Left ventricle myocardium inferior (tissue), 1 donor: ENCODE data around the gene CALML4. TPM values are rescaled to one million over a fixed set of nuclear protein-coding genes. Genes with fewer than 3 reads are reported as not detected.

ENCODE experiments used
- DNase-seq: peaks from one replicate; pipeline ENCODE4 v3.0.0-alpha.2; 2020
- H3K27ac ChIP-seq: fragments of 200-600 bp; replicated peaks from 2 replicates; pipeline ENCODE4 v1.8.0; 2021
- H3K27me3 ChIP-seq: fragments of 200-600 bp; 2 replicates; pipeline ENCODE4 v1.8.0; 2021; ENCODE audit warnings: low read depth
- H3K36me3 ChIP-seq: fragments of 200-600 bp; 2 replicates; pipeline ENCODE4 v1.8.0; 2021
- H3K4me1 ChIP-seq: fragments of 200-600 bp; 2 replicates; pipeline ENCODE4 v1.8.0; 2021
- H3K4me3 ChIP-seq: fragments of 200-600 bp; 2 replicates; pipeline ENCODE4 v1.8.0; 2021; ENCODE audit warnings: mild to moderate bottlenecking, moderate library complexity
- H3K9me3 ChIP-seq: fragments of 200-600 bp; replicated peaks from 2 replicates; pipeline ENCODE4 v1.8.0; 2021
- intact Hi-C: fragments of 100-400 bp; cut with micrococcal nuclease; formaldehyde crosslinking; loops from one replicate; pipeline ENCODE4 v1.11.0; 2022
- total RNA-seq: library from RNA; stranded (reverse); fragmentation: NEBNext Ultra II Directional; extraction: Animal tissue kit (Norgen Biotek cat#: 25700); gene quantifications from one replicate; pipeline ENCODE4 v1.2.1, GENCODE V29; 2021
- TF ChIP-seq, protein P1 (sequence below): fragments of 200-600 bp; IDR thresholded peaks from 2 replicates; pipeline ENCODE4 v1.8.0; 2021; ENCODE audit warnings: antibody characterized with exemption, mild to moderate bottlenecking, borderline replicate concordance
- donor health status: DM: no; HTN: yes; CAD: no; lungs with severe emphysema.

The CALML4 gene
- total RNA-seq, 1 donor from 2014 or later = 0.91 TPM

DNA sequence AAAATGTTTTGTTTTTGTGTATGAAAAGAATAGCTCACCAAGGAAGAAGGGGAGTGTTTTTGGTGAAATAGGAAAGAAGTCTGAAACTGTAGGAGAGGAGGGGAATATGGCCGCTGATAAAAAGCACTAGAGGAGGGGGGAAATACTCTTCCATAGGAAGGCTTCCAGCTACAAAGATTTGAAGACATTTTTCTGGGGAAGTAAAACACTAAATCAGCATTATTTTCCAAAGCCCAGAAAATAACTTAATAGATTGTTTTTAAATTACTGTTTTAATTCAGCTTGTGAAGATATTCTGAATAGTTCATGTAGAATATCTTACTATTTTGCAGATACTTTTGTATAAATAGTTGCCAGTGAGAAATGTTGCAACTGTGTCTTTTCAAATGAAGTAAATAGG is 54.9 kb downstream of the CALML4 start:
- H3K4me3 ChIP-seq = no peak overlapping the region
- no peaks in the 10 kb centered on the region for H3K27me3 ChIP-seq
- intact Hi-C loops = no loop called here
- TF ChIP-seq, protein P1, sequence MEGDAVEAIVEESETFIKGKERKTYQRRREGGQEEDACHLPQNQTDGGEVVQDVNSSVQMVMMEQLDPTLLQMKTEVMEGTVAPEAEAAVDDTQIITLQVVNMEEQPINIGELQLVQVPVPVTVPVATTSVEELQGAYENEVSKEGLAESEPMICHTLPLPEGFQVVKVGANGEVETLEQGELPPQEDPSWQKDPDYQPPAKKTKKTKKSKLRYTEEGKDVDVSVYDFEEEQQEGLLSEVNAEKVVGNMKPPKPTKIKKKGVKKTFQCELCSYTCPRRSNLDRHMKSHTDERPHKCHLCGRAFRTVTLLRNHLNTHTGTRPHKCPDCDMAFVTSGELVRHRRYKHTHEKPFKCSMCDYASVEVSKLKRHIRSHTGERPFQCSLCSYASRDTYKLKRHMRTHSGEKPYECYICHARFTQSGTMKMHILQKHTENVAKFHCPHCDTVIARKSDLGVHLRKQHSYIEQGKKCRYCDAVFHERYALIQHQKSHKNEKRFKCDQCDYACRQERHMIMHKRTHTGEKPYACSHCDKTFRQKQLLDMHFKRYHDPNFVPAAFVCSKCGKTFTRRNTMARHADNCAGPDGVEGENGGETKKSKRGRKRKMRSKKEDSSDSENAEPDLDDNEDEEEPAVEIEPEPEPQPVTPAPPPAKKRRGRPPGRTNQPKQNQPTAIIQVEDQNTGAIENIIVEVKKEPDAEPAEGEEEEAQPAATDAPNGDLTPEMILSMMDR = no peak
- no peaks in the 10 kb centered on the region for H3K9me3 ChIP-seq
- H3K27ac ChIP-seq = no peak overlapping the region
- peaks cover 33% of the 10 kb centered on the region for H3K36me3 ChIP-seq
- peaks cover 11% of the 10 kb centered on the region for H3K4me1 ChIP-seq
- DNase-seq = no peak

GRCh38 chr15:68149059-68149458 is 56.1 kb downstream of the CALML4 start:
- Histone ChIP-seq H3K4me3 (no peak overlapping the region), H3K27me3 (no peaks in the 10 kb centered on the region), H3K9me3 (no peaks in the 10 kb centered on the region), H3K27ac (no peak overlapping the region), H3K4me1 (no peaks in the 10 kb centered on the region), H3K36me3 (peaks cover 29% of the 10 kb centered on the region)
- DNase-seq = no peak
- TF ChIP-seq, protein P1 = no peak
- intact Hi-C loops = no loop called here

DNA sequence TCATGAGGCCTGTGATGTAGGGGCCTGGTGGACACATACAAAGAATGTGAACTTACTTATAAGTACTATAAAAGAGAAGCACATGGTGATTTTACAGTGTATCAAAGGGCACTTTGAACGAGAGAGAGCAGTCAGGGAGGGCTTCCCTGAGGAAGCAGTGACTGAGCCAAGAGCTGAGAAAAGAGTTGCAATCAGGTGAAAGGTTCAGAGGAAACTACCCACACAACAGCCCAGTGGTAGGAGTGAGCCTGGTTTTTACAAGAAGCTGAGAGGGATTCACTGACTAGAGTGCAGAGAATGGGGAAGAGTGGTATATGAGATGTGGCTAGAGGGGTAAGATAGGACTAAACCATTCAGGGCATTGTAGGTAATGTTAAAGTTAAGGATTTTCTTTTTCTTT is 57.1 kb downstream of the CALML4 start:
- Histone ChIP-seq H3K4me1 (no peaks in the 10 kb centered on the region), H3K36me3 (peaks cover 23% of the 10 kb centered on the region), H3K27me3 (no peaks in the 10 kb centered on the region), H3K4me3 (no peak overlapping the region), H3K27ac (no peak overlapping the region), H3K9me3 (no peaks in the 10 kb centered on the region)
- intact Hi-C loops = no loop called here
- TF ChIP-seq, protein P1 = no peak
- no peak for DNase-seq

- Histone ChIP-seq H3K4me3 (no peak overlapping the region), H3K27ac (no peak overlapping the region), H3K4me1 (peaks cover 17% of the 10 kb centered on the region), H3K27me3 (no peaks in the 10 kb centered on the region), H3K9me3 (no peaks in the 10 kb centered on the region), H3K36me3 (peaks cover 23% of the 10 kb centered on the region)
- TF ChIP-seq, protein P1 = no peak
- no peak for DNase-seq
- intact Hi-C loops = no loop called here
Measured at GRCh38 chr15:68145706-68146105, 59.4 kb downstream of the CALML4 start.

- Histone ChIP-seq H3K27ac (no peak overlapping the region), H3K4me3 (no peak overlapping the region), H3K4me1 (peaks cover 17% of the 10 kb centered on the region), H3K9me3 (no peaks in the 10 kb centered on the region), H3K36me3 (peaks cover 27% of the 10 kb centered on the region), H3K27me3 (no peaks in the 10 kb centered on the region)
- intact Hi-C loops = no loop called here
- DNase-seq = no peak
- TF ChIP-seq, protein P1 = no peak
Measured at GRCh38 chr15:68143785-68144184, 61.3 kb downstream of the CALML4 start.

DNA sequence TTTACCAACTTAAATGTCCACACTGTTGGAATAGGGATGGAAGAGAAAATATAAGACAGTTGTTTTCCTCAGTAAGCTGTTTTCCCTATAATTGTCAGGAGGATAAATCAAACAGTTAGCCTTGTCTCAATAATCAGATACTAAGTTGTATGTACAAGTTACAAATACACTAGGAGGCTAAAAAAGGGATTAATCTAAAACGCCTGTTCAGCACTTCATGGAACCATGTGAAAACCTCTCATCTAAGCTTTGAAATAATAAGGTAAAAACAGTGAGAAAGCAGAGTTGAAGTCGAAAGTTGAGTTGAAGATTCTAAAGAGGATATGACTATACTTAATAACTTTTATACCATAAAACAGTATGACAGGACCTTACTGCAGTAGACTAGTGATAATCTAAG is 62.0 kb downstream of the CALML4 start:
- Histone ChIP-seq H3K4me1 (peaks cover 17% of the 10 kb centered on the region), H3K9me3 (no peaks in the 10 kb centered on the region)
- intact Hi-C loops = no loop called here

More for the DNA sequence above, 62.0 kb downstream of the CALML4 start:
- Histone ChIP-seq H3K27me3 (no peaks in the 10 kb centered on the region), H3K27ac (no peak overlapping the region), H3K36me3 (peaks cover 29% of the 10 kb centered on the region), H3K4me3 (no peak overlapping the region)
- TF ChIP-seq, protein P1 = no peak
- no peak for DNase-seq
